ENCODE results near the gene SLC17A6.

SLC17A6 gene

GRCh38 chr11:22390283-22390655, 52.1 kb downstream of the SLC17A6 start:
- DNase-seq = no peak

GRCh38 chr11:22392561-22392960, 54.4 kb downstream of the SLC17A6 start:
- DNase-seq = no peak

- no peak for DNase-seq
Measured at GRCh38 chr11:22405377-22405776, 67.2 kb downstream of the SLC17A6 start.

GRCh38 chr11:22407267-22407666, 69.1 kb downstream of the SLC17A6 start:
- DNase-seq = no peak

- no peak for DNase-seq
Measured at GRCh38 chr11:22407921-22408320, 69.7 kb downstream of the SLC17A6 start.

GRCh38 chr11:22415476-22415875, 77.3 kb downstream of the SLC17A6 start:
- DNase-seq = no peak

GRCh38 chr11:22416462-22416861, 78.3 kb downstream of the SLC17A6 start:
- DNase-seq = no peak

GRCh38 chr11:22426915-22427314, 88.7 kb downstream of the SLC17A6 start:
- no peak for DNase-seq

All from NCI-H1694 treated with DMSO at 0.1 percent for 48 hours (cell line).